IPS-15b (cell line): Measurements from ENCODE around the gene GATD1.
"Not testable (repeated sequence)": the region's sequence is repeated elsewhere in the genome, so short reads cannot be mapped to it uniquely, and the experiment has no call there.

Experiments
- H3K27me3 ChIP-seq: one replicate; pipeline ENCODE4 v1.6.1; 2013; ENCODE audit warnings: low read length; ENCODE audit not compliant: control insufficient read depth, insufficient read depth
- H3K36me3 ChIP-seq: one replicate; pipeline ENCODE4 v1.6.1; 2013; ENCODE audit warnings: low read length; ENCODE audit not compliant: control insufficient read depth, insufficient read depth
- H3K4me1 ChIP-seq: one replicate; pipeline ENCODE4 v1.6.1; 2013; ENCODE audit warnings: mild to moderate bottlenecking, low read length; ENCODE audit not compliant: control insufficient read depth, insufficient read depth
- H3K4me3 ChIP-seq: one replicate; pipeline ENCODE4 v1.5.1; 2013; ENCODE audit warnings: low read depth, low read length
- H3K9ac ChIP-seq: one replicate; pipeline ENCODE4 v1.6.1; 2013; ENCODE audit warnings: low read depth, mild to moderate bottlenecking, low read length
- H3K9me3 ChIP-seq: one replicate; pipeline ENCODE4 v1.6.1; 2013; ENCODE audit warnings: mild to moderate bottlenecking, low read length; ENCODE audit not compliant: control insufficient read depth, insufficient read depth

The GATD1 gene

GRCh38 chr11:762421-763072, 14.7 kb downstream of the GATD1 start:
- peak overlapping the region; percentile 12 for H3K9ac ChIP-seq
- no peaks in the 10 kb centered on the region for H3K9me3 ChIP-seq
- H3K27me3 ChIP-seq, result no peaks in the 10 kb centered on the region
- peaks cover 9% of the 10 kb centered on the region for H3K4me1 ChIP-seq
- H3K4me3 ChIP-seq, result no peak overlapping the region
- peaks cover 72% of the 10 kb centered on the region for H3K36me3 ChIP-seq

GRCh38 chr11:761526-762108, 15.7 kb downstream of the GATD1 start:
- Histone ChIP-seq H3K36me3 (peaks cover 74% of the 10 kb centered on the region), H3K9me3 (no peaks in the 10 kb centered on the region), H3K9ac (no peak overlapping the region), H3K27me3 (no peaks in the 10 kb centered on the region), H3K4me3 (no peak overlapping the region), H3K4me1 (peaks cover 9% of the 10 kb centered on the region)

- Histone ChIP-seq H3K9me3 (no peaks in the 10 kb centered on the region), H3K9ac (no peak overlapping the region), H3K4me1 (peaks cover 9% of the 10 kb centered on the region), H3K36me3 (peaks cover 76% of the 10 kb centered on the region), H3K27me3 (no peaks in the 10 kb centered on the region), H3K4me3 (no peak overlapping the region)
Observed at GRCh38 chr11:760236-760635, 17.1 kb downstream of the GATD1 start.

GRCh38 chr11:749731-750130, 27.6 kb downstream of the GATD1 start:
- Histone ChIP-seq H3K4me3 (no peak overlapping the region), H3K4me1 (peaks cover 6% of the 10 kb centered on the region), H3K36me3 (peaks cover 8% of the 10 kb centered on the region), H3K9me3 (no peaks in the 10 kb centered on the region), H3K27me3 (no peaks in the 10 kb centered on the region), H3K9ac (no peak overlapping the region)

GRCh38 chr11:748007-748359, 29.3 kb downstream of the GATD1 start:
- Histone ChIP-seq H3K9me3 (no peaks in the 10 kb centered on the region), H3K4me3 (peak overlapping the region; percentile 58), H3K27me3 (no peaks in the 10 kb centered on the region), H3K9ac (peak overlapping the region; percentile 79), H3K4me1 (peaks cover 11% of the 10 kb centered on the region), H3K36me3 (peaks cover 8% of the 10 kb centered on the region)

GRCh38 chr11:747158-748006, 29.9 kb downstream of the GATD1 start, which contains the start of gene TALDO1:
Gene TALDO1, plus strand, starts transcription at chr11:747464. Its CDS starts 18 bp downstream, at chr11:747482.
- H3K4me1 ChIP-seq, result peaks cover 11% of the 10 kb centered on the region
- H3K27me3 ChIP-seq, result no peaks in the 10 kb centered on the region
- H3K9ac ChIP-seq, result peak within 1 kb of the TSS; percentile 79
- no peaks in the 10 kb centered on the region for H3K9me3 ChIP-seq
- peaks cover 6% of the 10 kb centered on the region for H3K36me3 ChIP-seq
- H3K4me3 ChIP-seq, result peak within 1 kb of the TSS; percentile 84

GRCh38 chr11:746289-747157, 30.8 kb downstream of the GATD1 start:
- peaks cover 11% of the 10 kb centered on the region for H3K4me1 ChIP-seq
- H3K9me3 ChIP-seq, result no peaks in the 10 kb centered on the region
- peak overlapping the region; percentile 76 for H3K9ac ChIP-seq
- peak overlapping the region; percentile 84 for H3K4me3 ChIP-seq
- no peaks in the 10 kb centered on the region for H3K27me3 ChIP-seq
- H3K36me3 ChIP-seq, result peaks cover 5% of the 10 kb centered on the region

- Histone ChIP-seq H3K9me3 (no peaks in the 10 kb centered on the region), H3K27me3 (no peaks in the 10 kb centered on the region), H3K36me3 (peaks cover 5% of the 10 kb centered on the region), H3K4me1 (peaks cover 11% of the 10 kb centered on the region), H3K9ac (no peak overlapping the region), H3K4me3 (no peak overlapping the region)
Observed at GRCh38 chr11:745428-745827, 31.9 kb downstream of the GATD1 start.

GRCh38 chr11:742571-743201, 34.6 kb downstream of the GATD1 start:
- H3K4me1 ChIP-seq, result peaks cover 9% of the 10 kb centered on the region
- H3K36me3 ChIP-seq, result no peaks in the 10 kb centered on the region
- H3K9me3 ChIP-seq, result no peaks in the 10 kb centered on the region
- no peak overlapping the region for H3K9ac ChIP-seq
- H3K27me3 ChIP-seq, result no peaks in the 10 kb centered on the region
- no peak overlapping the region for H3K4me3 ChIP-seq

GRCh38 chr11:742156-742546, 35.1 kb downstream of the GATD1 start:
- Histone ChIP-seq H3K9ac (no peak overlapping the region), H3K4me1 (peaks cover 9% of the 10 kb centered on the region), H3K4me3 (no peak overlapping the region), H3K27me3 (no peaks in the 10 kb centered on the region), H3K9me3 (no peaks in the 10 kb centered on the region), H3K36me3 (no peaks in the 10 kb centered on the region)

- H3K27me3 ChIP-seq, H3K36me3 ChIP-seq, H3K4me1 ChIP-seq, H3K9ac ChIP-seq, H3K9me3 ChIP-seq, H3K4me3 ChIP-seq: not testable (repeated sequence)
Observed at GRCh38 chr11:737899-738298, 39.4 kb downstream of the GATD1 start.
